Epithelial cell of proximal tubule (primary cell): ENCODE data around the gene AGPS. TPM values are rescaled to one million over a fixed set of nuclear protein-coding genes. Genes with fewer than 3 reads are reported as not detected.

Experiments used
- DNase-seq: peaks from one replicate; pipeline ENCODE4 v3.0.0-alpha.2; 2011; ENCODE audit warnings: low read depth
- H3K4me3 ChIP-seq: 2 replicates; pipeline ENCODE4 v1.5.1; 2011; ENCODE audit warnings: low read depth, mild to moderate bottlenecking, low read length
- CTCF ChIP-seq: conservative IDR thresholded peaks from 2 replicates; pipeline ENCODE4 v1.5.1; 2012; ENCODE audit warnings: low read depth, mild to moderate bottlenecking, low read length
- total RNA-seq: library from RNA; depleted of rRNA; stranded (reverse); fragments of >200 nt; gene quantifications from 2 replicates; pipeline ENCODE4 v1.2.3, GENCODE V29; 2015

The AGPS gene
- total RNA-seq, 1 donor from 2014 or later = 36.8 TPM

- no peak for TF ChIP-seq CTCF
- H3K4me3 ChIP-seq = no peak overlapping the region
- no peak for DNase-seq
Observed at GRCh38 chr2:177545143-177545542, 152.6 kb downstream of the AGPS start.

- DNase-seq = no peak
- TF ChIP-seq CTCF = no peak
Observed at GRCh38 chr2:177545981-177546585, 153.5 kb downstream of the AGPS start.

DNA sequence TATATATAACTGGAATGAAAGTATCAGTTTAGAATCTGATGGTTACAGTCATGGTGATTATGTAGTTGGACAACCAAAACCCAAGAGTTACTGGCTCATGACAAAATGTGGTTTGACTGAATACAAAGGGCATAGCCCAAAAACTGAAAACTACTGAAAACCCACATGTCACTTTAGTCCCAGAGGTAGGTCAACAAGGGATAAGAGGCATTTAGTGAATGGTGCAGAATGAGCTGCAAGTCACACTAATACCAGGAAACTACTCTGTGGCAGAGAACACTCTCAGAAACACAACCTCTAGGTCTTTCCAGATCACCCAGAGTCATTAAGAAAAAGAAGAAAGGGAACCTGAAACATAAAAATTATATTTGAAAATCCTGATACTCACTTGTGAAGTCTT is 154.5 kb downstream of the AGPS start:
- no peak for DNase-seq

More at GRCh38 chr2:177545981-177546585, 153.5 kb downstream of the AGPS start:
- no peak overlapping the region for H3K4me3 ChIP-seq

GRCh38 chr2:177547772-177548171 is 155.2 kb downstream of the AGPS start:
- DNase-seq = no peak
- H3K4me3 ChIP-seq = no peak overlapping the region
- no peak for TF ChIP-seq CTCF

More for the DNA sequence above, 154.5 kb downstream of the AGPS start:
- TF ChIP-seq CTCF = no peak
- no peak overlapping the region for H3K4me3 ChIP-seq

GRCh38 chr2:177548636-177549035 is 156.1 kb downstream of the AGPS start:
- no peak overlapping the region for H3K4me3 ChIP-seq
- DNase-seq = no peak
- no peak for TF ChIP-seq CTCF

- no peak overlapping the region for H3K4me3 ChIP-seq
- TF ChIP-seq CTCF = no peak
- no peak for DNase-seq
Observed at GRCh38 chr2:177549171-177549570, 156.6 kb downstream of the AGPS start.
